Pons (tissue), 1 donor: ENCODE measurements around the gene CEP250.
A peak's percentile ranks its signal among the peaks of the same experiment; 100 is the strongest.

ENCODE experiments used
- DNase-seq: peaks from one replicate; pipeline ENCODE4 v3.0.0-alpha.2; 2016; ENCODE audit warnings: low spot score

The CEP250 gene

GRCh38 chr20:35561268-35561667, 105.9 kb downstream of the CEP250 start:
- peak; percentile 47 for DNase-seq

GRCh38 chr20:35561671-35562070, 106.3 kb downstream of the CEP250 start:
- no peak for DNase-seq

- no peak for DNase-seq
Observed at GRCh38 chr20:35562541-35563110, 107.2 kb downstream of the CEP250 start.

- no peak for DNase-seq
Observed at GRCh38 chr20:35563834-35564233, 108.4 kb downstream of the CEP250 start.

- no peak for DNase-seq
Observed at GRCh38 chr20:35564905-35565304, 109.5 kb downstream of the CEP250 start.

- no peak for DNase-seq
Observed at GRCh38 chr20:35568645-35569044, 113.2 kb downstream of the CEP250 start.
